ENCODE results near the gene RXRB. TPM values are rescaled to one million over a fixed set of nuclear protein-coding genes. Genes with fewer than 3 reads are reported as not detected.

The RXRB gene
- total RNA-seq, 4 donors from 2014 or later: 28.6 to 71.0 (median 34.0) TPM

DNA sequence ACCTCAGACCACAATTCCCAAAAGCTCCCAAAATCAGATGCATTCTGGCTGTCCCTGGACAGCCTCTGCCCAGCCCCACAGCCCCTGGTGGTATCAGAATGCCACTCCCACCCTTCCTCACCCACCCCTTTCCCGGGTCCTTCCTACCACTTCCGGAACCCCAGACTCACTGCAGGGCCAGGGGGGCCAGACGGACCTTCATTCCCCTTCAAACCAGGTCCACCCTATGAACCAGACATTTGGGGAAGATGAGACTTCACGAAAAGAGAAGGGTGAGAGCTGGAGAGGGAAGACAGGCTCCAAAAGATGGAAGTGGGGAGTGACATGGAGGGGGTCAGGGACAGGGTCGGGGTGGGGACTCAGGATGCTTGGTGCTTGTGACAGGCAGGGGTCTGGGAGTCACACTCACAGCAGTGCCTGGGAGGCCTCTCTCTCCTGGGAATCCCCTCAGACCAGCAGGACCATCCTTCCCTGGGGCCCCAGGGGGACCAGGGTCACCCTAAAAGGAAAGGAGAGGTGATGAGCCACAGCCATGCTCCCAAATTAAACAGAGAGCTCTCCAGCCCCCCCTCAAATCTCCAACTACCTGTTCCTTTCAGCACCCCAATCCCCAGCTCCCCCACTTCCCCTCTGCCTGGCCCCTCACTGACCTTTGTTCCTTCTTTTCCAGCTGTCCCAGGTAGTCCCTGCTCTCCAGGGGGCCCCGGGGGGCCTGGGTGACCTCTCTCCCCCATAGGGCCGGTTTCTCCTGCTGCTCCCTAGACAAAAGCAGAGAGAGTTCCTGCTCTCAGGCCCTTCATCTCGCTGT is 28.4 kb downstream of the RXRB start:
- Histone ChIP-seq H3K27ac (no peak overlapping the region), H3K9me3 (no peaks in the 10 kb centered on the region), H3K27me3 (no peaks in the 10 kb centered on the region), H3K4me1 (no peaks in the 10 kb centered on the region), H3K36me3 (no peaks in the 10 kb centered on the region), H3K4me3 (no peak overlapping the region)
- no peak for DNase-seq
- no peak for TF ChIP-seq POLR2A (IDR thresholded peaks at IDR 0.05)
- TF ChIP-seq, protein P1, sequence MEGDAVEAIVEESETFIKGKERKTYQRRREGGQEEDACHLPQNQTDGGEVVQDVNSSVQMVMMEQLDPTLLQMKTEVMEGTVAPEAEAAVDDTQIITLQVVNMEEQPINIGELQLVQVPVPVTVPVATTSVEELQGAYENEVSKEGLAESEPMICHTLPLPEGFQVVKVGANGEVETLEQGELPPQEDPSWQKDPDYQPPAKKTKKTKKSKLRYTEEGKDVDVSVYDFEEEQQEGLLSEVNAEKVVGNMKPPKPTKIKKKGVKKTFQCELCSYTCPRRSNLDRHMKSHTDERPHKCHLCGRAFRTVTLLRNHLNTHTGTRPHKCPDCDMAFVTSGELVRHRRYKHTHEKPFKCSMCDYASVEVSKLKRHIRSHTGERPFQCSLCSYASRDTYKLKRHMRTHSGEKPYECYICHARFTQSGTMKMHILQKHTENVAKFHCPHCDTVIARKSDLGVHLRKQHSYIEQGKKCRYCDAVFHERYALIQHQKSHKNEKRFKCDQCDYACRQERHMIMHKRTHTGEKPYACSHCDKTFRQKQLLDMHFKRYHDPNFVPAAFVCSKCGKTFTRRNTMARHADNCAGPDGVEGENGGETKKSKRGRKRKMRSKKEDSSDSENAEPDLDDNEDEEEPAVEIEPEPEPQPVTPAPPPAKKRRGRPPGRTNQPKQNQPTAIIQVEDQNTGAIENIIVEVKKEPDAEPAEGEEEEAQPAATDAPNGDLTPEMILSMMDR (IDR thresholded peaks at IDR 0.05): no peak
- intact Hi-C loops (cut with DNase I; ENCODE audit: low total_unique reads): no loop called here

DNA sequence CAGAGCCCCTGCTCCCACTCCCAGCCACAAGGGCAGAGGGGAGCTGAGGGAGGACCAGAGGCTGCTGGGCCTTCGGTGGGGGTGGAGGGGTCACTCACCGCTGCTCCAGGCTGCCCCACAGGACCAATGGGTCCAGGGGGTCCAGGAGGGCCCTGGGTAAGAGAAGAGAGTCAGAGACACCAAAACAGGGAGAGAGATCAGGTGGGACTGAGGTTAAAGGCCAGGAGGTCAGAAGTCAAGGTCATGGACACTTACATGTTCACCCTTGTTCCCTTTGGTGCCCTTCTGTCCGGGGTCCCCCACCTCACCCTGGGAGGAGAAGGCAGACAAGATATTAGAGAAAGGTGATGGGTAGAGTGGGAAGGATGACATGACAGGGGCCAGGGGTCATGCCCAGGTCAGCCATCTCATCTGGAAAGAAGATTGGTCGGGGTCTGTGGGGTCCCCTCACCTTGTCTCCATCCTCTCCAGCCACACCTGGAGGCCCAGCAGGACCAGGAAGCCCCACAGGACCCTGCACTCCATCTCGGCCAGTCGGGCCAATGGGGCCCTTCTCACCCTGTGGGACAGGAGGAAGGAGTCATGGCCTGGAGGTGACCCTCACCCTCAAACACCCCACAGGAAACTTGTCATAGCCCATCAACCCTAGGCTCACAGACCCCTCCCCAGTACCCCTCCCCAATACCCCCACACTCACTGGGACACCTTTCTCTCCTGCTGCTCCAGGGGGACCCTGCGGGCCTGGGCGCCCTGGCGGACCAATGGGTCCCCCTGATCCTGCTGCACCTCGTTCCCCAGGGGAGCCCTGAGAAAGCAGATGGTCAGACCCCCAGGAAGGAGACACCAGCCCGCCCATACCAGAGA is 29.2 kb downstream of the RXRB start:
- TF ChIP-seq, protein P1 (IDR thresholded peaks at IDR 0.05): no peak
- TF ChIP-seq POLR2A (IDR thresholded peaks at IDR 0.05): no peak
- intact Hi-C loops (cut with DNase I; ENCODE audit: low total_unique reads): no loop called here
- H3K27me3 ChIP-seq: no peaks in the 10 kb centered on the region
- no peaks in the 10 kb centered on the region for H3K36me3 ChIP-seq
- no peaks in the 10 kb centered on the region for H3K4me1 ChIP-seq
- H3K9me3 ChIP-seq: no peaks in the 10 kb centered on the region
- no peak overlapping the region for H3K27ac ChIP-seq
- no peak for DNase-seq
- no peak overlapping the region for H3K4me3 ChIP-seq

DNA sequence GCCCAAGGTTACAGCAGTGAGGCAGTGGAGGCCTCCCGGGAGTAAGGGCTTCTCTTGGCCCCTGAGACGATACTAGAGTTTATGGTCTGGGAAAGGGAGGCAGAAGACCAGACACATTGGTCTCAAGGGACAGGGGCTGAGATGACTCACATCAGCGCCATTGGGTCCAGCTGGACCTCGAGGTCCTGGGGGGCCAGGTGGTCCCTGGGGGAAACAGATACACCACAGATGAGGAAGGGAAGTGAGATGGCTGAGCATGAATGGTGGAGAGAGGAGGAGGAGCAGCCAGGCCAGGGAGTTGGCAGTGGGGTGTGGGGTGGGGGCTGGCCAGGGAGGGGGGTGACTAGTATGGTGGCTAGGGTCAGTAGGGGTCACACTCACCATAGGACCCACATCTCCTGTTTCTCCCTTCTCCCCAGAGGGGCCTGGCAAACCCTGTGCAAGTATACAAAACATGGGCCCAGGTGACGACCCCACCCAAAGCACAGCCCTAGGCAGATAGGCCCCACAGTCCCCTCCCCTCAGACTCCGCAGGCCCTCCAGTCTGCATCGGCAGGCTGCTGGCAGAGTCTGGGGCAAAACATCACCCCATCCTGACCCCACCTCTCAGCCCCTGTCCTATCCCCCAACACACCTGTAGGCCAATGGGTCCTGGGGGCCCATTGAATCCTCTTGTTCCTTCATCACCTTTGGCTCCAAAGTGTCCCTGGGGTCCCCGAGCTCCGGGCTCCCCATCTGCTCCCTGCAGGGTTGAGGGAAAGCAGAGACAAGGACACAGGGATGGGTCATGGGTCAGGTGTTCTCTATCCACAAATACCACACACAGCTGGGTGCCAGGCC is 30.1 kb downstream of the RXRB start:
- no peaks in the 10 kb centered on the region for H3K9me3 ChIP-seq
- intact Hi-C loops (cut with DNase I; ENCODE audit: low total_unique reads): no loop called here
- TF ChIP-seq, protein P1 (IDR thresholded peaks at IDR 0.05): no peak
- TF ChIP-seq POLR2A (IDR thresholded peaks at IDR 0.05): no peak
- no peak for DNase-seq
- no peaks in the 10 kb centered on the region for H3K4me1 ChIP-seq
- no peak overlapping the region for H3K4me3 ChIP-seq
- no peak overlapping the region for H3K27ac ChIP-seq
- H3K27me3 ChIP-seq: no peaks in the 10 kb centered on the region
- no peaks in the 10 kb centered on the region for H3K36me3 ChIP-seq

DNA sequence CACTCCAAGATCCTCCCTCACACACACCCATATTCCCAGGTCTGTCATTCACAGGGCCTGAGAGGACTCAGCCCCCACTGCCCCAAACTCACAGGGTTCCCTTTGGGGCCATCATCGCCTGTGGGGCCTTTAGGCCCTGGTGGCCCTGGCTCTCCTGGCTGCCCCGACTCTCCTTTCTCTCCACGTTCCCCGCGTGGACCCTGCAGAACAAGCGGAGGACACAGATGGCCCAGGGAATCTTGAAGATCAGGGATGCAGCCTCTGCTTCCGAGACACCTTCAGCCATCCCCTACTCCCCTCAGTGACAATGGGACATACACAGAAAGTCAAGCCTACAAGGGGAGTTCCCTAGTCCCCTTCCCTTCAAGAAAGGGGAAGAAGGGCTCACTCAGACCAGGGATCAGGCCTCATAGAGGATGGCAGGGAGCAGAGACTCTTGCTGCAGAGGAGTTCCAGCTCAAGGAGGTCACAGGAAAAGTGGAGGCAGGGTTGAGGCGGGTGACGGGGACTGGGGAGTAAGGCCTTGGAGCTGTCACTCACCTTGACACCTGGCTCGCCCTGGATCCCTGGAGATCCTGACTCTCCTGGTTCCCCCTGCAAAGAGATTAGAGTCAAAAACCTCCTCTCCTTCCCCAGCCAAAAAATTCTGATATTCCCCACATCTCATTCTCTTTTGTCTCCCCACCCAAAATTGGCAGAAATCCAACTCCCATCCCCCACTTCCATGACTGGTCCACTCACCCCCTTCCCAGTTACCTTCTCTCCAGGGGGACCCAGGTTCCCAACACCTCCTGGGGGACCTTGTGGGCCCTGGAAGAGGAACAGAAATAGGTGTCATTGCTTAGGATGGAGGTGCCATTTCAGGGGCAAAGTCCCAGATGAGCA is 30.9 kb downstream of the RXRB start:
- H3K4me1 ChIP-seq: no peaks in the 10 kb centered on the region
- TF ChIP-seq POLR2A (IDR thresholded peaks at IDR 0.05): no peak
- TF ChIP-seq, protein P1 (IDR thresholded peaks at IDR 0.05): no peak
- H3K27ac ChIP-seq: no peak overlapping the region
- intact Hi-C loops (cut with DNase I; ENCODE audit: low total_unique reads): no loop called here
- no peaks in the 10 kb centered on the region for H3K27me3 ChIP-seq
- no peak overlapping the region for H3K4me3 ChIP-seq
- no peaks in the 10 kb centered on the region for H3K36me3 ChIP-seq
- H3K9me3 ChIP-seq: no peaks in the 10 kb centered on the region
- DNase-seq: no peak

Measured in uterus (tissue), 4 donors.